Neuronal stem cell (in vitro differentiated cells): ENCODE measurements around the gene VSTM2L.
A peak's percentile ranks its signal among the peaks of the same experiment; 100 is the strongest.

Experiments
- DNase-seq: peaks from one replicate; pipeline ENCODE4 v3.0.0-alpha.2; 2013; ENCODE audit warnings: low spot score
- H2AFZ ChIP-seq: one replicate; pipeline ENCODE4 v1.6.1; 2013; ENCODE audit warnings: mild to moderate bottlenecking, low read length, inconsistent platforms
- H2AK5ac ChIP-seq: 2 replicates; pipeline ENCODE4 v1.6.1; 2013; ENCODE audit warnings: low read depth, mild to moderate bottlenecking, inconsistent platforms, low read length, moderate library complexity, mixed read lengths
- H2BK120ac ChIP-seq: 2 replicates; pipeline ENCODE4 v1.6.1; 2013; ENCODE audit warnings: low read depth, mild to moderate bottlenecking, inconsistent platforms, low read length, moderate library complexity, mixed read lengths
- H2BK12ac ChIP-seq: one replicate; pipeline ENCODE4 v1.6.1; 2013; ENCODE audit warnings: low read length, inconsistent platforms
- H2BK15ac ChIP-seq: 2 replicates; pipeline ENCODE4 v1.6.1; 2013; ENCODE audit warnings: mild to moderate bottlenecking, low read length, inconsistent platforms, mixed read lengths
- H2BK5ac ChIP-seq: one replicate; pipeline ENCODE4 v1.6.1; 2013; ENCODE audit warnings: inconsistent platforms, mild to moderate bottlenecking, low read length, moderate library complexity
- H3K14ac ChIP-seq: one replicate; pipeline ENCODE4 v1.6.1; 2013; ENCODE audit warnings: low read length, inconsistent platforms
- H3K18ac ChIP-seq: 2 replicates; pipeline ENCODE4 v1.6.1; 2013; ENCODE audit warnings: low read length, inconsistent platforms
- H3K23ac ChIP-seq: 2 replicates; pipeline ENCODE4 v1.6.1; 2013; ENCODE audit warnings: low read depth, mild to moderate bottlenecking, mixed read lengths, low read length, inconsistent platforms; ENCODE audit not compliant: poor library complexity
- H3K27ac ChIP-seq: replicated peaks from 3 replicates; pipeline ENCODE4 v1.5.1; 2013; ENCODE audit warnings: low read length, inconsistent platforms
- H3K27me3 ChIP-seq, 3 experiments: 2 replicates each; pipeline ENCODE4 v1.6.1; 2013; ENCODE audit warnings: low read length in 3 of 3, mild to moderate bottlenecking in 2 of 3, inconsistent platforms in 1 of 3, low read depth in 1 of 3, mixed read lengths in 1 of 3, moderate library complexity in 1 of 3; ENCODE audit not compliant: control insufficient read depth in 3 of 3, insufficient read depth in 3 of 3
- H3K36me3 ChIP-seq, 2 donors: replicated peaks in 1 of 2; 2 replicates each; pipeline ENCODE4 v1.6.1; 2013; ENCODE audit warnings: low read length in 2 of 2; ENCODE audit not compliant: control insufficient read depth in 2 of 2, insufficient read depth in 2 of 2
- H3K4ac ChIP-seq: 2 replicates; pipeline ENCODE4 v1.6.1; 2013; ENCODE audit warnings: inconsistent platforms, mild to moderate bottlenecking, low read length, moderate library complexity
- H3K4me1 ChIP-seq, 2 donors: 1 replicate in 1 of 2; 2 replicates in 1 of 2; pipeline ENCODE4 v1.6.1; 2013; ENCODE audit warnings: low read length in 2 of 2, low read depth in 1 of 2; ENCODE audit not compliant: control insufficient read depth in 2 of 2, insufficient read depth in 1 of 2
- H3K4me2 ChIP-seq: one replicate; pipeline ENCODE4 v1.6.1; 2013; ENCODE audit warnings: mild to moderate bottlenecking, low read length, inconsistent platforms; ENCODE audit not compliant: insufficient read depth, poor library complexity, severe bottlenecking
- H3K4me3 ChIP-seq, 2 donors: 2 replicates each; pipeline ENCODE4 v1.5.1; 2013; ENCODE audit warnings: low read length in 2 of 2, mild to moderate bottlenecking in 2 of 2, inconsistent platforms in 1 of 2, moderate library complexity in 1 of 2
- H3K79me1 ChIP-seq: one replicate; pipeline ENCODE4 v1.6.1; 2013; ENCODE audit warnings: low read depth, mild to moderate bottlenecking, inconsistent platforms, low read length, moderate library complexity
- H3K9ac ChIP-seq: one replicate; pipeline ENCODE4 v1.6.1; 2013; ENCODE audit warnings: mild to moderate bottlenecking, low read depth, low read length, inconsistent platforms; ENCODE audit not compliant: poor library complexity
- H3K9me3 ChIP-seq, 2 donors: replicated peaks in 1 of 2; 2 replicates each; pipeline versions ENCODE3 to v1.6.1; 2013; ENCODE audit warnings: low read length in 2 of 2, mild to moderate bottlenecking in 2 of 2, inconsistent platforms in 1 of 2, low read depth in 1 of 2, mixed read lengths in 1 of 2, moderate library complexity in 1 of 2; ENCODE audit not compliant: control insufficient read depth in 2 of 2, insufficient read depth in 1 of 2
- H4K8ac ChIP-seq: one replicate; pipeline ENCODE4 v1.6.1; 2013; ENCODE audit warnings: low read depth, mild to moderate bottlenecking, inconsistent platforms, low read length, moderate library complexity
- H4K91ac ChIP-seq: one replicate; pipeline ENCODE4 v1.6.1; 2013; ENCODE audit warnings: low read length, low read depth, mild to moderate bottlenecking, inconsistent platforms; ENCODE audit not compliant: poor library complexity
- WGBS, 2 donors: extraction: QIAGEN DNeasy Blood & Tissue Kit; methylation state at CpG; one replicate each; pipeline ENCODE4 v1.1.7; 2013; ENCODE audit warnings: missing lambda C conversion rate in 2 of 2, mixed read lengths in 1 of 2; ENCODE audit not compliant: insufficient read length in 2 of 2, insufficient replicate concordance in 1 of 2; ENCODE audit errors: extremely low coverage in 2 of 2; 5-methylcytosine and 5-hydroxymethylcytosine counted together

The VSTM2L gene

GRCh38 chr20:37968841-37969401 lies 66.0 kb downstream of the VSTM2L start:
- Histone ChIP-seq H2BK12ac (no peak overlapping the region), H3K9me3 (peaks cover 5 to 6% of the 10 kb centered on the region in 2 donors), H3K4ac (no peak overlapping the region), H3K9ac (no peak overlapping the region), H2BK5ac (no peak overlapping the region), H3K4me2 (no peak overlapping the region), H3K27ac (peak overlapping the region; percentile 43), H2BK15ac (peak overlapping the region; percentile 47), H3K4me3 (no peak overlapping the region), H2AFZ (peak overlapping the region; percentile 1), H3K36me3 (no peaks in the 10 kb centered on the region), H4K91ac (no peak overlapping the region), H3K18ac (no peak overlapping the region), H4K8ac (no peak overlapping the region), H2AK5ac (no peak overlapping the region), H3K27me3 (peaks cover 0 to 3% (median 0%) of the 10 kb centered on the region in 3 experiments), H3K14ac (no peak overlapping the region), H2BK120ac (no peak overlapping the region), H3K79me1 (no peaks in the 10 kb centered on the region), H3K4me1 (peaks cover 9% of the 10 kb centered on the region in 2 donors), H3K23ac (no peak overlapping the region)
- WGBS, 2 donors, result no CpG with 5 or more reads among the region's 6 CpGs
- no peak for DNase-seq

- Histone ChIP-seq H3K4me1 (peaks cover 9% of the 10 kb centered on the region in 2 donors), H3K4me3 (no peak overlapping the region), H3K14ac (no peak overlapping the region), H3K9me3 (peaks cover 5 to 6% of the 10 kb centered on the region in 2 donors), H2BK12ac (no peak overlapping the region), H3K9ac (no peak overlapping the region), H3K27me3 (peaks cover 0 to 3% (median 0%) of the 10 kb centered on the region in 3 experiments), H2BK5ac (no peak overlapping the region), H2AFZ (no peak overlapping the region), H3K4me2 (no peak overlapping the region), H4K91ac (no peak overlapping the region), H3K4ac (no peak overlapping the region), H3K36me3 (no peaks in the 10 kb centered on the region), H2AK5ac (no peak overlapping the region), H2BK15ac (no peak overlapping the region), H3K79me1 (no peaks in the 10 kb centered on the region), H3K27ac (no peak overlapping the region), H4K8ac (no peak overlapping the region), H2BK120ac (no peak overlapping the region), H3K23ac (no peak overlapping the region), H3K18ac (no peak overlapping the region)
- no peak for DNase-seq
- no CpG with 5 or more reads among the region's 7 CpGs for WGBS, 2 donors
Measured at GRCh38 chr20:37969949-37970855, 67.3 kb downstream of the VSTM2L start.

- Histone ChIP-seq H3K4me2 (no peak overlapping the region), H3K9me3 (peaks cover 5 to 6% of the 10 kb centered on the region in 2 donors), H3K4ac (no peak overlapping the region), H3K4me3 (no peak overlapping the region), H3K27ac (no peak overlapping the region), H3K4me1 (peaks cover 9% of the 10 kb centered on the region in 2 donors), H4K8ac (no peak overlapping the region), H2BK5ac (no peak overlapping the region), H3K79me1 (no peaks in the 10 kb centered on the region), H2BK120ac (no peak overlapping the region), H3K23ac (no peak overlapping the region), H3K9ac (no peak overlapping the region), H2BK15ac (no peak overlapping the region), H3K18ac (no peak overlapping the region), H3K27me3 (peaks cover 0 to 3% (median 0%) of the 10 kb centered on the region in 3 experiments), H3K14ac (no peak overlapping the region), H2AFZ (no peak overlapping the region), H4K91ac (no peak overlapping the region), H2BK12ac (no peak overlapping the region), H2AK5ac (no peak overlapping the region), H3K36me3 (no peaks in the 10 kb centered on the region)
- no peak for DNase-seq
Measured at GRCh38 chr20:37970856-37971245, 67.9 kb downstream of the VSTM2L start.

- H4K8ac ChIP-seq, result no peak overlapping the region
- no peak overlapping the region for H2AK5ac ChIP-seq
- H3K27ac ChIP-seq, result no peak overlapping the region
- H2AFZ ChIP-seq, result no peak overlapping the region
- no peak overlapping the region for H3K23ac ChIP-seq
- H3K4ac ChIP-seq, result no peak overlapping the region
- no peaks in the 10 kb centered on the region for H3K36me3 ChIP-seq
- H3K79me1 ChIP-seq, result no peaks in the 10 kb centered on the region
- peaks cover 0 to 3% (median 0%) of the 10 kb centered on the region in 3 experiments for H3K27me3 ChIP-seq
- DNase-seq, result no peak
- H3K4me2 ChIP-seq, result no peak overlapping the region
- H2BK12ac ChIP-seq, result no peak overlapping the region
- peaks cover 5 to 6% of the 10 kb centered on the region in 2 donors for H3K9me3 ChIP-seq
- H2BK120ac ChIP-seq, result no peak overlapping the region
- H4K91ac ChIP-seq, result no peak overlapping the region
- H2BK5ac ChIP-seq, result no peak overlapping the region
- WGBS, 2 donors, result no CpG with 5 or more reads among the region's 5 CpGs
- peak overlapping the region; percentile 4 for H3K18ac ChIP-seq
- no peak overlapping the region for H3K4me3 ChIP-seq
- no peak overlapping the region for H2BK15ac ChIP-seq
- no peak overlapping the region for H3K9ac ChIP-seq
- H3K14ac ChIP-seq, result no peak overlapping the region
- H3K4me1 ChIP-seq, result peaks cover 11 to 12% of the 10 kb centered on the region in 2 donors
Measured at GRCh38 chr20:37971561-37972127, 68.7 kb downstream of the VSTM2L start.
